Lung (tissue), 12 donors: Measurements from ENCODE around the gene GNA12. TPM values are rescaled to one million over a fixed set of nuclear protein-coding genes. Genes with fewer than 3 reads are reported as not detected.
A peak's percentile ranks its signal among the peaks of the same experiment; 100 is the strongest.

ENCODE experiments used
- ATAC-seq: fragments of 200-7000 bp; cut with Tn5 transposase; one replicate; pipeline ENCODE4 v1.9.1; 2020; ENCODE audit warnings: moderate number of reproducible peaks; ENCODE audit not compliant: insufficient read depth, low FRiP score
- DNase-seq, 3 donors: peaks; one replicate each; pipeline ENCODE4 v3.0.0-alpha.2; 2013 to 2017
- H3K27ac ChIP-seq, 2 donors: one replicate each; pipeline ENCODE4 v1.5.1; 2013; ENCODE audit warnings: mild to moderate bottlenecking in 2 of 2, moderate library complexity in 2 of 2, control low read depth in 1 of 2, inconsistent platforms in 1 of 2, low read depth in 1 of 2, low read length in 1 of 2
- H3K27me3 ChIP-seq, 3 donors: one replicate each; pipeline ENCODE4 v1.5.1; 2013; ENCODE audit warnings: low read length in 2 of 3; ENCODE audit not compliant: control insufficient read depth in 3 of 3, insufficient read depth in 3 of 3
- H3K36me3 ChIP-seq, 4 donors: one replicate each; pipeline ENCODE4 v1.5.1; 2013; ENCODE audit warnings: low read length in 4 of 4, mild to moderate bottlenecking in 1 of 4, moderate library complexity in 1 of 4; ENCODE audit not compliant: control insufficient read depth in 4 of 4, insufficient read depth in 4 of 4
- H3K4me1 ChIP-seq, 5 donors: one replicate each; pipeline ENCODE4 v1.5.1; 2013; ENCODE audit warnings: low read length in 5 of 5, mild to moderate bottlenecking in 2 of 5, moderate library complexity in 1 of 5; ENCODE audit not compliant: control insufficient read depth in 5 of 5, insufficient read depth in 5 of 5
- H3K4me3 ChIP-seq: one replicate; pipeline ENCODE4 v1.5.1; 2013; ENCODE audit warnings: mild to moderate bottlenecking, control low read depth, moderate library complexity
- H3K9ac ChIP-seq, 2 donors: one replicate each; pipeline ENCODE4 v1.5.1; 2013; ENCODE audit warnings: low read length in 2 of 2, control low read depth in 1 of 2; ENCODE audit not compliant: insufficient read depth in 1 of 2
- H3K9me3 ChIP-seq, 4 donors: one replicate each; pipeline ENCODE4 v1.5.1; 2013; ENCODE audit warnings: low read length in 3 of 4, mild to moderate bottlenecking in 1 of 4, moderate library complexity in 1 of 4; ENCODE audit not compliant: control insufficient read depth in 4 of 4, insufficient read depth in 3 of 4
- WGBS, 2 donors: extraction: QIAGEN DNeasy Blood & Tissue Kit; methylation state at CpG; one replicate each; pipeline ENCODE4 v1.1.7; 2013; 5-methylcytosine and 5-hydroxymethylcytosine counted together
- polyA plus RNA-seq, 2 donors: library from polyadenylated mRNA; stranded (reverse); fragments of 200-250 nt; gene quantifications; one replicate each; pipeline ENCODE4 v1.2.1, GENCODE V29; 2013
- total RNA-seq, 2 donors: library from RNA; depleted of rRNA in 1 of 2; stranded (reverse); fragments of >200 nt in 1 of 2; gene quantifications; one replicate each; pipeline ENCODE4 v1.2.1, GENCODE V29; 2014 to 2021
- TF ChIP-seq, protein P1 (sequence below): IDR thresholded peaks from 2 replicates; pipeline ENCODE4 v1.5.1; 2012; ENCODE audit warnings: mild to moderate bottlenecking; ENCODE audit errors: control extremely low read depth, extremely low read depth
- donor health status: control.
- donor health status: control.
- donor health status: Bipolar disorder and iron deficiency.
- donor health status: healthy.
- donor health status: DM: yes; HTN: yes; CAD: no.

The GNA12 gene
- total and polyA plus RNA-seq, 4 donors: 11.0 to 51.9 (median 33.5) TPM

DNA sequence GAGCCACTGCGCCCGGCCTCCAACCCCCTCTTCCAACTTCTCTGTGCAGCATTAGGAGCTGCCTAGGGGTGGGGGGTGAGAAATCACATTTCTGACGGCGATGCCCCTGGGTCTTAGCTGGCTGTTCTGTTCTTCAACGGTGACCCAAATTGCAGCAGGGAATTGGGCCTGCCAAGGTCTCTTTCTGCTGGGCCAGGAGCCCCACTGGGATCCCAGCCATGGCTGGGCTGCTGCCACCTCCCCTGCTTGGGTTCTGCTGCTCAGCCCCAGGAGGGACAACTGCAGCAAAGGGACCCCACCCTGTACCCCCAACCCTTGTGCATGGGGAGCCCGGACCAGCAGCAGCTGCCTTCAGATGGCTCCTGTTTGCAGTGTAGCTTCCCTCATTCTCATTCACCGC lies 43.7 kb upstream of the GNA12 start:
- Histone ChIP-seq H3K4me3 (no peak overlapping the region), H3K9ac (no peak overlapping the region), H3K4me1 (no peaks in the 10 kb centered on the region), H3K36me3 (no peaks in the 10 kb centered on the region), H3K27ac (no peak overlapping the region), H3K9me3 (no peaks in the 10 kb centered on the region), H3K27me3 (no peaks in the 10 kb centered on the region)
- DNase-seq (no peak), ATAC-seq (no peak)
- TF ChIP-seq, protein P1, sequence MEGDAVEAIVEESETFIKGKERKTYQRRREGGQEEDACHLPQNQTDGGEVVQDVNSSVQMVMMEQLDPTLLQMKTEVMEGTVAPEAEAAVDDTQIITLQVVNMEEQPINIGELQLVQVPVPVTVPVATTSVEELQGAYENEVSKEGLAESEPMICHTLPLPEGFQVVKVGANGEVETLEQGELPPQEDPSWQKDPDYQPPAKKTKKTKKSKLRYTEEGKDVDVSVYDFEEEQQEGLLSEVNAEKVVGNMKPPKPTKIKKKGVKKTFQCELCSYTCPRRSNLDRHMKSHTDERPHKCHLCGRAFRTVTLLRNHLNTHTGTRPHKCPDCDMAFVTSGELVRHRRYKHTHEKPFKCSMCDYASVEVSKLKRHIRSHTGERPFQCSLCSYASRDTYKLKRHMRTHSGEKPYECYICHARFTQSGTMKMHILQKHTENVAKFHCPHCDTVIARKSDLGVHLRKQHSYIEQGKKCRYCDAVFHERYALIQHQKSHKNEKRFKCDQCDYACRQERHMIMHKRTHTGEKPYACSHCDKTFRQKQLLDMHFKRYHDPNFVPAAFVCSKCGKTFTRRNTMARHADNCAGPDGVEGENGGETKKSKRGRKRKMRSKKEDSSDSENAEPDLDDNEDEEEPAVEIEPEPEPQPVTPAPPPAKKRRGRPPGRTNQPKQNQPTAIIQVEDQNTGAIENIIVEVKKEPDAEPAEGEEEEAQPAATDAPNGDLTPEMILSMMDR: no peak
- 67 to 87% methylated on average over 7 of the region's 7 CpGs for WGBS, 2 donors

DNA sequence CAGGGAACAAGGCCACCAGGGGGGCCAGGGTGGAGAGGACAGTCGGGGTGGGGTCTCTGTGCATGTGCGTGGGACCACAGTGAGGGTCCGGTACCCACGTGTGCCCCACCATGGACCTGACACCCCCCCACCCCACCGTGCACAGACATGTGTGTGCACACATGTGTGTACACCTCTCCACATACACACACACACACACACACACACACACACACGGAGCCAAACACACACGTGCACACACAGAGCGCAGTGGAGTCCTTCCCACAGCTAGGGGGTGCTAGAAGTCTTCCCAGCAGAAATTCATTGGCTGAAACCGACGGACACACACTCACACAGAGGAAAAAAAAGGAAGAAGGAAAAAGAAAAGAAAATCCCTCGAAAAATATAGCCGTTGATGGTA lies 42.8 kb upstream of the GNA12 start:
- Histone ChIP-seq H3K9ac (no peak overlapping the region), H3K9me3 (no peaks in the 10 kb centered on the region), H3K27me3 (no peaks in the 10 kb centered on the region), H3K4me3 (no peak overlapping the region), H3K4me1 (no peaks in the 10 kb centered on the region), H3K27ac (no peak overlapping the region), H3K36me3 (no peaks in the 10 kb centered on the region)
- DNase-seq (peak; percentile 72 to 86 (median 76)), ATAC-seq (no peak)
- TF ChIP-seq, protein P1: peak; percentile 69
- WGBS, 2 donors: 24 to 25% methylated on average over 12 of the region's 12 CpGs

DNA sequence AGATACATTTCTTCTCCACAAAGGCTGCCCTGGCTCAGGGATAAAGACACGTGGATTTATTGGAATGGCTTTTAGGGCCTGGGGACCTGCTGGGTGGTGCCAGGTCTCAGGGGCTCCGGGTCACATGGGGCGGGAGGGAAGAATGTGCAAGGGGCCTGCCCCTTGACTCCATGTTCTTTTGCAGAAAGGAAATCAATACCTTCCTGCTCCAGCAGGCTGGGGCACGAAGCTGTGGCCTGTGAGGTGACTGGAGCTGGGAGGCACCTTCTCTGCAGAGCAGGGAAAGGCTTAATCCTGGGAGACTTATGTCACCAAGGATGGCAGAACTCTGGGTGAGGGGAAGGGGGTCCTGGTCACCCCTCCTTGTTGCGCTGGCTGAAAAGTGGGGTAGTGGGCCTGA lies 42.3 kb upstream of the GNA12 start:
- ATAC-seq (no peak), DNase-seq (no peak)
- no peaks in the 10 kb centered on the region for H3K27me3 ChIP-seq
- WGBS, 2 donors: 63 to 73% methylated on average over 5 of the region's 5 CpGs
- H3K4me3 ChIP-seq: no peak overlapping the region
- H3K36me3 ChIP-seq: no peaks in the 10 kb centered on the region
- no peaks in the 10 kb centered on the region for H3K9me3 ChIP-seq
- H3K9ac ChIP-seq: no peak overlapping the region
- H3K27ac ChIP-seq: no peak overlapping the region
- TF ChIP-seq, protein P1: no peak
- no peaks in the 10 kb centered on the region for H3K4me1 ChIP-seq

DNA sequence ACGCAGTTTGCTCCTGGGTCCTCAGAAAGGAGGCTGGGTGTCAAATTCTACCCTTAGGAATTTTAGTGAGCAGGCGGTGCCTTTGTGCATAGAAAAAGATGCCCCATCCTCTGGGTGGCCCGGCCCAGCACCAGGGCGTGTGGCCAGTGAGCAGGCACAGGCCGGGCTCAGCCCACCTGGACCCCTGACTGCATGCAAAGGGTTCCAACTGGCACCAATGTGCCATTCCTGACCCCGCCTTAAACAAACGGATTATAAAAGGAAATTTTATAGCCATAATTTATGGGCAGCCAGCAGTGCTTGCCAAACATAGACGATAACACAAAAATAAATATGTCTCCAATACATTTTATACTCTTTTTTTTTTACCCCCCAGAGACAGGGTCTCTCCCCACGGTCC lies 40.1 kb upstream of the GNA12 start:
- Histone ChIP-seq H3K4me1 (peaks cover 0 to 10% (median 2%) of the 10 kb centered on the region in 5 donors), H3K36me3 (no peaks in the 10 kb centered on the region), H3K27ac (no peak overlapping the region), H3K9ac (no peak overlapping the region), H3K4me3 (no peak overlapping the region), H3K27me3 (no peaks in the 10 kb centered on the region), H3K9me3 (no peaks in the 10 kb centered on the region)
- ATAC-seq: no peak
- no peak for DNase-seq
- 70 to 73% methylated on average over 9 of the region's 9 CpGs for WGBS, 2 donors
- TF ChIP-seq, protein P1: no peak
